ENCODE data around the gene PEMT. TPM values are rescaled to one million over a fixed set of nuclear protein-coding genes. Genes with fewer than 3 reads are reported as not detected.

The PEMT gene
- total and polyA plus RNA-seq, 2 of the 8 experiments (the other 6 are each of a cell fraction or from before 2014, with no cell fraction given): 42.0 to 118 TPM

- no peak overlapping the region for H3K56ac ChIP-seq (replicated peaks; ENCODE audit: insufficient read length, low read depth, low read length)
- peak overlapping the region; percentile 19; the same call in 1 of the 2 replicates for H3K18ac ChIP-seq (ENCODE audit: extremely low read depth, low read length)
- H3K9me3 ChIP-seq (ENCODE audit: insufficient read depth in 2 of 2, low read depth in 1 of 2, low read length in 1 of 2): no peaks in the 10 kb centered on the region
- H3K4ac ChIP-seq (replicated peaks; ENCODE audit: insufficient read length, low read depth, low read length): no peak overlapping the region
- CTCF ChIA-PET (ENCODE audit: partially characterized antibody): interaction anchor here (0.7 to 4.4 kb wide), 12 partner anchors 9 to 122 kb away, joined by 3 to 47 read pairs (median 6); partner anchors contain the start of gene RASD1
- peak overlapping the region; percentile 17 for H4K91ac ChIP-seq (replicated peaks; ENCODE audit: insufficient read length, low read length)
- no peaks in the 10 kb centered on the region for H3K36me3 ChIP-seq (ENCODE audit: control insufficient read depth in 2 of 4, insufficient read depth in 4 of 4, low read length in 3 of 4)
- H3K27ac ChIP-seq (ENCODE audit: low read depth, low read length): no peak overlapping the region
- H3K4me1 ChIP-seq (replicated peaks in 1 of 4; ENCODE audit: control insufficient read depth in 3 of 4, insufficient read depth in 4 of 4, low read length in 3 of 4): peaks cover 0 to 7% (median 5%) of the 10 kb centered on the region in 4 experiments; a peak in 5 of 7 replicates
- H2BK12ac ChIP-seq (ENCODE audit: low read depth, low read length): peak overlapping the region; percentile 39; the same call in 1 of the 2 replicates
- no peak overlapping the region for H3K14ac ChIP-seq (ENCODE audit: insufficient read length)
- H3K79me1 ChIP-seq (ENCODE audit: low read depth, low read length): no peaks in the 10 kb centered on the region
- no peak overlapping the region for H2AFZ ChIP-seq (ENCODE audit: low read length)
- POLR2A ChIA-PET (ENCODE audit: partially characterized antibody): interaction anchor here (3.0 kb wide), 1 partner anchor 13 kb away, joined by 26 read pairs; the partner anchor contains the start of gene RASD1
- no peak overlapping the region for H2BK15ac ChIP-seq (ENCODE audit: low read length)
- no peak overlapping the region for H2BK20ac ChIP-seq (ENCODE audit: low read length)
- H2BK5ac ChIP-seq (ENCODE audit: low read depth, low read length): no peak overlapping the region
- H3K9ac ChIP-seq (replicated peaks in 1 of 4; ENCODE audit: extremely low read depth in 1 of 4, low read depth in 3 of 4, low read length in 3 of 4): no peak overlapping the region
- H3K4me2 ChIP-seq (ENCODE audit: insufficient read depth in 1 of 2, low read depth in 2 of 2, low read length in 2 of 2): no peak overlapping the region
- H4K8ac ChIP-seq (ENCODE audit: extremely low read depth, insufficient read depth, low read length): no peak overlapping the region
- H3K4me3 ChIP-seq (ENCODE audit: extremely low read depth in 1 of 4, insufficient read depth in 2 of 4, low read depth in 3 of 4, low read length in 4 of 4): no peak overlapping the region
- TF ChIP-seq BRCA1 (IDR thresholded peaks at IDR 0.05; ENCODE audit: low read depth, low read length) (no peak), USF2 (IDR thresholded peaks at IDR 0.05; ENCODE audit: low read length) (no peak), SIN3A (conservative IDR thresholded peaks at IDR 0.05 in 1 of 2, IDR thresholded peaks at IDR 0.05 in 1 of 2; ENCODE audit: low read depth in 1 of 2, low read length in 2 of 2) (no peak), TCF12 (IDR thresholded peaks at IDR 0.05; ENCODE audit: low read depth, low read length) (no peak)
- peaks cover 0 to 2% of the 10 kb centered on the region in 2 experiments for H4K20me1 ChIP-seq (replicated peaks in 1 of 2; ENCODE audit: control insufficient read depth in 1 of 2, insufficient read depth in 2 of 2, low read length in 2 of 2)
- no peaks in the 10 kb centered on the region for H3K79me2 ChIP-seq (ENCODE audit: control insufficient read depth in 1 of 2, insufficient read depth in 2 of 2, low read length in 2 of 2)
- 0 out of 2 replicates have a peak overlapping the region, but pooled peaks have one; percentile 82 for H2AK5ac ChIP-seq (ENCODE audit: low read depth, low read length)
- no peak overlapping the region for H3K23ac ChIP-seq (ENCODE audit: insufficient read length)
- peaks cover 2% of the 10 kb centered on the region; the same call in 1 of the 2 replicates for H3K23me2 ChIP-seq (ENCODE audit: low read depth, low read length)
- no peak overlapping the region for H4K5ac ChIP-seq (ENCODE audit: insufficient read length, low read depth, low read length)
- H3K27me3 ChIP-seq (replicated peaks in 1 of 4; ENCODE audit: control insufficient read depth in 3 of 4, extremely low read depth in 1 of 4, insufficient read depth in 3 of 4, low read length in 3 of 4): no peaks in the 10 kb centered on the region
- no peak overlapping the region for H2BK120ac ChIP-seq (replicated peaks; ENCODE audit: low read depth, low read length)
- FAIRE-seq: no peak
- no peak for DNase-seq (ENCODE audit: low read depth in 1 of 2, low spot score in 2 of 2)
- 91% methylated on average over 21 of the region's 21 CpGs; no CpG with 5 or more reads in 1 of the 2 experiments for WGBS, 2 experiments (ENCODE audit: extremely low coverage in 1 of 2, insufficient coverage in 1 of 2, insufficient read length in 1 of 2, insufficient replicate concordance in 2 of 2, low coverage in 1 of 2, low lambda C conversion rate in 2 of 2, missing lambda C conversion rate in 1 of 2)
These were observed 81.7 kb downstream of the PEMT start for GRCh38 chr17:17509601-17510425.

Measured in H1 (cell line).